Testis (tissue), 3 donors: Measurements from ENCODE around the gene EVPL. TPM values are rescaled to one million over a fixed set of nuclear protein-coding genes. Genes with fewer than 3 reads are reported as not detected.

Experiments used
- DNase-seq: peaks from one replicate; pipeline ENCODE4 v3.0.0-alpha.2; 2019
- H3K27ac ChIP-seq, 2 donors: fragments of 200-600 bp; sonication (generic); one replicate each; pipeline ENCODE4 v1.5.1; 2019
- H3K27me3 ChIP-seq: fragments of 200-600 bp; sonication (generic); one replicate; pipeline ENCODE4 v1.5.1; 2019
- H3K36me3 ChIP-seq: fragments of 200-600 bp; sonication (generic); one replicate; pipeline ENCODE4 v1.5.1; 2017; ENCODE audit warnings: low read depth; ENCODE audit errors: missing control alignments
- H3K4me1 ChIP-seq: fragments of 200-600 bp; sonication (generic); one replicate; pipeline ENCODE4 v1.5.1; 2019
- H3K4me3 ChIP-seq, 2 donors: fragments of 200-600 bp; sonication (generic); one replicate each; pipeline ENCODE4 v1.5.1; 2017 to 2019
- H3K9me3 ChIP-seq: fragments of 200-600 bp; sonication (generic); one replicate; pipeline ENCODE4 v1.5.1; 2017
- POLR2A ChIP-seq: fragments of 450-650 bp; IDR thresholded peaks from one replicate; pipeline ENCODE4 v1.6.1; 2017; ENCODE audit warnings: antibody characterized with exemption, mild to moderate bottlenecking, moderate library complexity
- WGBS, 2 donors: methylation state at CpG; one replicate each; pipeline ENCODE4 v1.1.5; 2018; 5-methylcytosine and 5-hydroxymethylcytosine counted together
- intact Hi-C: fragments of 100-400 bp; cut with DNase I; formaldehyde crosslinking; loops from one replicate; pipeline ENCODE4 v1.15.1; 2023; ENCODE audit warnings: low total_unique reads
- polyA plus RNA-seq: library from polyadenylated mRNA; stranded (reverse); fragments of 350-450 nt; fragmentation: Illumina TruSeq; extraction: RNeasy Lipid Tissue Mini Kit (QIAGEN cat#74804); gene quantifications from one replicate; pipeline ENCODE4 v1.2.3, GENCODE V29; 2014; ENCODE audit warnings: low read depth, low replicate concordance; ENCODE audit not compliant: insufficient read depth
- total RNA-seq, 2 donors: library from RNA; depleted of rRNA; stranded (reverse); fragments of >200 nt; gene quantifications; one replicate each; pipeline ENCODE4 v1.2.3, GENCODE V29; 2016
- TF ChIP-seq, protein P1 (sequence below), 3 experiments: fragments of 450-650 bp in 2 of 3; fragments of 200-600 bp in 1 of 3; sonication (generic) in 1 of 3; IDR thresholded peaks; one replicate each; pipeline ENCODE4 v1.5.1; 2016 to 2019; ENCODE audit warnings: antibody characterized with exemption in 3 of 3, mild to moderate bottlenecking in 2 of 3, moderate library complexity in 1 of 3

Gene EVPL
- total and polyA plus RNA-seq, 3 donors from 2014 or later, result 1.2 to 3.5 (median 2.7) TPM

- H3K9me3 ChIP-seq, result no peaks in the 10 kb centered on the region
- H3K36me3 ChIP-seq, result no peaks in the 10 kb centered on the region
- intact Hi-C loops, result no loop called here
- H3K4me1 ChIP-seq, result no peaks in the 10 kb centered on the region
- no peak for DNase-seq
- no peaks in the 10 kb centered on the region for H3K27me3 ChIP-seq
- TF ChIP-seq, protein P1, sequence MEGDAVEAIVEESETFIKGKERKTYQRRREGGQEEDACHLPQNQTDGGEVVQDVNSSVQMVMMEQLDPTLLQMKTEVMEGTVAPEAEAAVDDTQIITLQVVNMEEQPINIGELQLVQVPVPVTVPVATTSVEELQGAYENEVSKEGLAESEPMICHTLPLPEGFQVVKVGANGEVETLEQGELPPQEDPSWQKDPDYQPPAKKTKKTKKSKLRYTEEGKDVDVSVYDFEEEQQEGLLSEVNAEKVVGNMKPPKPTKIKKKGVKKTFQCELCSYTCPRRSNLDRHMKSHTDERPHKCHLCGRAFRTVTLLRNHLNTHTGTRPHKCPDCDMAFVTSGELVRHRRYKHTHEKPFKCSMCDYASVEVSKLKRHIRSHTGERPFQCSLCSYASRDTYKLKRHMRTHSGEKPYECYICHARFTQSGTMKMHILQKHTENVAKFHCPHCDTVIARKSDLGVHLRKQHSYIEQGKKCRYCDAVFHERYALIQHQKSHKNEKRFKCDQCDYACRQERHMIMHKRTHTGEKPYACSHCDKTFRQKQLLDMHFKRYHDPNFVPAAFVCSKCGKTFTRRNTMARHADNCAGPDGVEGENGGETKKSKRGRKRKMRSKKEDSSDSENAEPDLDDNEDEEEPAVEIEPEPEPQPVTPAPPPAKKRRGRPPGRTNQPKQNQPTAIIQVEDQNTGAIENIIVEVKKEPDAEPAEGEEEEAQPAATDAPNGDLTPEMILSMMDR (IDR thresholded peaks at IDR 0.05), result no peak
- TF ChIP-seq POLR2A, result no peak
- no peak overlapping the region for H3K27ac ChIP-seq
- 90 to 97% methylated on average over 11 of the region's 11 CpGs for WGBS, 2 donors
- no peak overlapping the region for H3K4me3 ChIP-seq
Measured at GRCh38 chr17:76050538-76051467, 23.7 kb upstream of the EVPL start.

DNA sequence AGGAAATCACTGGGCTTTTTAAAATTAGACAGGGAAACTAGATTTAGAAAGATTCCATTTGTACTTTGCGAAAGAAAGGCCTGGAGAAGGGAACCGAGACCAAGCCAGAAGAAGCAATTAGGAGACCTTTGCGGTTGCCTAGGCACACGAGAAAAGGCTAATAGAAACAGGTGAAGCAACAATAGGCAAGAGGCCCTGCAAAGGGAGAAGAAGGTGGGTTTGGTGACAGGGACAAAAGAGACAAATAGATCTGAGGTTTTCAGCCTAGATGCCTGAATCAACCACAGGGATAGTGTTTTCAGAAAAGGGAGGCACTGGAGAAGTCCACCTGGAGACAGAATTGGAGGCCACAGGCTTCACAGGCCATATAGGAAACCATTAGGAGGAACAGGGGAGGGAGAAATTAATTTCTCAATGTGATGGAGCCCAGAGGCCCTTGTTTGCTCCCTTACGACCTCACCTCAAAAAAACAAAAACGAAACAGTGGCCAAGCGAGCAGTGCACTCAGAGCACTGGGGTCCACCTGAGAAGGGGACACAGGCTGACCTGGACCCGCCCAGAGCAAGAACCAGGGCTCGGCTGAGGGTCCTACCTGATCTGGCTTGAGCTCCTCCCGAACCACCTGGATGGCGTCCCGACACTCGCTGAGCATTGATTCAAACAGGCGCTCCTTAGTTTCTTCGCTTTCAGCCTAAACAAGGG lies 22.9 kb upstream of the EVPL start:
- no peaks in the 10 kb centered on the region for H3K36me3 ChIP-seq
- DNase-seq, result no peak
- no peak for TF ChIP-seq POLR2A
- TF ChIP-seq, protein P1 (IDR thresholded peaks at IDR 0.05), result no peak
- no peak overlapping the region for H3K27ac ChIP-seq
- no peaks in the 10 kb centered on the region for H3K27me3 ChIP-seq
- no peaks in the 10 kb centered on the region for H3K4me1 ChIP-seq
- 90 to 92% methylated on average over 15 of the region's 15 CpGs for WGBS, 2 donors
- no peaks in the 10 kb centered on the region for H3K9me3 ChIP-seq
- no peak overlapping the region for H3K4me3 ChIP-seq
- intact Hi-C loops, result no loop called here

DNA sequence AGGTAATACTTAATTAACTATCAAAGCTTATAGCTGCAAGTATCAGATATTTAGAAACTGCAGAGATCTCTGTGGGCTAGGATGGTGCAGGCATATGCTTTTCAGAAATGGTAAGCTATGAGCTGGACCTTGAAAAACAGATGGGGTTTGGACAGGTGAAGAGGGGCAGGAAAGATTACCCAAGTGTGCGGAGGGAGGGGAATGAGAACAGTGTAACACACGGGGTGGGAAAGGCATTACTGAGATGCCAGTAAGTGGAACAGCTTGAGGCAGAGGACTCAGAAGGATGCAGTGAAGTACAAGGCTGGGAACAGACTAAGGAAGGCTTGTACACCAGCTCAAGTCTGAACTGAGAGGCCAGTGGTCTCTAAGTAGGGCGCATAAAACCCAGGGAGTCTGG lies 22.1 kb upstream of the EVPL start:
- DNase-seq, result no peak
- WGBS, 2 donors, result 84 to 91% methylated on average over 3 of the region's 3 CpGs
- Histone ChIP-seq H3K36me3 (no peaks in the 10 kb centered on the region), H3K9me3 (no peaks in the 10 kb centered on the region), H3K4me1 (no peaks in the 10 kb centered on the region), H3K27me3 (no peaks in the 10 kb centered on the region), H3K27ac (no peak overlapping the region), H3K4me3 (no peak overlapping the region)
- no peak for TF ChIP-seq POLR2A
- TF ChIP-seq, protein P1 (IDR thresholded peaks at IDR 0.05), result no peak
- intact Hi-C loops, result no loop called here

GRCh38 chr17:76048711-76049110 lies 21.6 kb upstream of the EVPL start:
- DNase-seq, result no peak
- no peaks in the 10 kb centered on the region for H3K36me3 ChIP-seq
- no peaks in the 10 kb centered on the region for H3K4me1 ChIP-seq
- TF ChIP-seq POLR2A, result no peak
- TF ChIP-seq, protein P1 (IDR thresholded peaks at IDR 0.05), result no peak
- no peak overlapping the region for H3K4me3 ChIP-seq
- intact Hi-C loops, result no loop called here
- H3K27me3 ChIP-seq, result no peaks in the 10 kb centered on the region
- H3K27ac ChIP-seq, result no peak overlapping the region
- no peaks in the 10 kb centered on the region for H3K9me3 ChIP-seq
- 89 to 92% methylated on average over 9 of the region's 9 CpGs for WGBS, 2 donors
